Eye (tissue), 1 donor: Measurements from ENCODE around the gene COL13A1.

Source experiments
- DNase-seq: peaks from one replicate; pipeline ENCODE4 v3.0.0-alpha.2; 2015

Gene COL13A1

GRCh38 chr10:69825604-69826003 is 23.9 kb downstream of the COL13A1 start:
- DNase-seq: no peak

- DNase-seq: no peak
Measured at GRCh38 chr10:69826094-69826493, 24.4 kb downstream of the COL13A1 start.

- no peak for DNase-seq
Measured at GRCh38 chr10:69826789-69827554, 25.3 kb downstream of the COL13A1 start.

DNA sequence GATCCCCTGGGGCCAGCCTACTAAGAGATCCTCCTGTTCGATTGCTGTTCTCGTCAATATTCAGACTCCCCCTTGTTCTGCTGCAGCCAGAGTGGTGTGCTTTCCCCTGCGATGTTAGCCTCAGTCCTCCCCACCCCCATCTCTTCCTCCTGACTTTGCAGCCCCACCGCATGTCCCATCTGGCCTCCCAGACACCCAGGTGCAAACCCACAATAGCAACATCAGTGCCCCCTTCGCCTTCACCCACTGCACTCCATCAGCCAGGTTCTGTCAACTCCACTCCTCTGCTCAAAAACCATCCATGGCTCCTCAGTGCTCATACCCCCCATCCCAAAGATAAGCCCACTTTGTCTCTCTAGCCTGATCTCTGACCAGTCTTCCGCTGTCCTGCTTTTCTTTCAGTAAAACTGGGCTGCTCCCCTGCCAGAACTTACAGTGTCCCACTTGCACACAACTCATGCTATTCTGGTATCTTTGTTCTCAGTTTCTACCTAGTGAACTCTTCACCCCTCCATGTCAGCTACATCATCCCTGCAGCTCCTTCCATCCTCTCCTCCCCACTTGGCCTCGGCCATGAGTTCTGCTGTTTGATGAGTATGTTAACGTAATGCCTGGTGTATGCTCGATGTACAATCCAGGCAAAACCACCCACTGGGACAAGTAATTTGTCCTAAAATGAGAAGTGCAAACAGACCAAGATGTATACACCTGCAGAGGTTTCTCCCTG is 26.6 kb downstream of the COL13A1 start:
- DNase-seq: no peak

DNA sequence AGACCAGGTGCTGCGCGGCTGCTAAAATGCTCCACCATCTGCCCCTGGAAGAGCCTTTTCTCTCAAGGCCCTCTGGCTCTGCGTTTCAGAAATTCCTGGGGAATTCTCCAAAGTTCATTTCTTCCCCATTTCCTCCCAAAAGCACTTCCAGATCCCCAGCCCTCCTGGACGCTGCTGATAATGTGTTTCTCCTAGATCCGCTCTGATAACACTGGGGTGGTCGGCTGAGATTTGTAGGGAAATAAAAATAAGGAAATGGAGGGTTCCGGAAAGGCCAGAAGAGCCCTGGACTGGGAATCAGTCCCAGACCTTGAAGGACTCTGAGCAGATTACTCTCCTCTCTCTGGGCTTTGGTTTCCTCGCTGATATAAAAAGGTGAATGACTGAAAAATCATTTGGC is 28.1 kb downstream of the COL13A1 start:
- no peak for DNase-seq

GRCh38 chr10:69831231-69831855 is 29.6 kb downstream of the COL13A1 start:
- DNase-seq: no peak

DNA sequence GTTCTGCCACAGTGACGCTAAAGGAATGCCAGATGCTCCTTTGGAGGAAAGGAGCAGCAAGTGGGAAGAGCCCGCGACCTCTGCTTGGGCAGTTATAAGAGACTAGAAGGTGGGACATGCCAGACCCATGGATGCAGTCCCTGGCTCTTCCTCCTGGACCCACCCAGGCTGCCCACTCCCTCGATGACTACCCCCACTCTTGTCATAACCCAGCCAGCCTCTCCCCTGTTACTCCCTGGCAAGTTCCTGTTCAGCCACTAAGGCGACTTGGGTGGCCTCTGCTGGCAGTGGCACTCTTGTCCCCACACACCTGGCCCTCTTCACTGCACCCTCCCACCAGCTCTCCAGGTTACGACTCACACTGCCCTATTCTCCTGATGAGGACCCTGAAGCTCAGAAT is 33.5 kb downstream of the COL13A1 start:
- DNase-seq: no peak

DNA sequence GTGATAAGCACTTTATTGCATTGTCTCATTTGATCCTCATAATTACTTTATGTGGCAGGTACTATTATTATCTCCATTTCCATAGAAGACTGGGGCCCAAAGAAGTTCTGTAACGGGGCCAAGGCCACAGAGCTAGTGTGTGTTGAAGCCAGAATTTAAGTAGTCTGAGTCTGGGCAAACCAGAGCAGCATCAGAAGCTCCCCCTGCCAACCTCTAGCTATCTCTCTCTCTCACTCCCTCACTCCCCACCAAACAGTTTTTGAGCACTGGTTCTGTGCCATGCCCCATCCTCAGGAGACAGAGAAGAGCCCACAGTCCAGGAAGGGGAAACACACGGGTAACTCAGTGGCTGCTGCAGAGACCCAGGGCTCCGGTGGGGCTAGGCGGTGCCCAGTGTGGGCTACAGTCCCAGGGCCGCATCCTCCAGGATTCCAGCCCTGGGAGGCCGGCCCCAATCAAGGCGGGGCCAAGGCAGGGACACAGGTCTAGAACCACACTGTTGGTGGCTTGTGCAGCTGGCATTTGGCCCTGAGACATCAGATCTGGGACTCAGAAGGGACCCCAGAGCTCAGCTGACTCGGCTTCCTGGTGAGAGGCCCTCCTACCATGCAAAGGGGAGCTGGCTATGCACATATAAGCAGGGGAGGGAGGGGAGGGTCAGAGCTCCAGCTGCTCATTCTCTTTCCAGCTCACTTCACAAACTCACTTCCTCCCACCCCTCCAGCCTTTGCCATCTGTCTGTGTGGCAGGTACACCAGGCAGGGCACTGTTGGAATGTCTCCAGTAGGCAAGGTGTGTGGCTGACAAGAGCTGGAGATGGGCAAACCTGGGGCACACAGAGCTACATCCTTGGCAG is 34.4 kb downstream of the COL13A1 start:
- DNase-seq: peak; percentile 65

GRCh38 chr10:69836731-69837030 is 35.0 kb downstream of the COL13A1 start:
- DNase-seq: no peak

GRCh38 chr10:69837261-69837660 is 35.6 kb downstream of the COL13A1 start:
- DNase-seq: no peak

GRCh38 chr10:69838418-69838817 is 36.7 kb downstream of the COL13A1 start:
- DNase-seq: no peak

DNA sequence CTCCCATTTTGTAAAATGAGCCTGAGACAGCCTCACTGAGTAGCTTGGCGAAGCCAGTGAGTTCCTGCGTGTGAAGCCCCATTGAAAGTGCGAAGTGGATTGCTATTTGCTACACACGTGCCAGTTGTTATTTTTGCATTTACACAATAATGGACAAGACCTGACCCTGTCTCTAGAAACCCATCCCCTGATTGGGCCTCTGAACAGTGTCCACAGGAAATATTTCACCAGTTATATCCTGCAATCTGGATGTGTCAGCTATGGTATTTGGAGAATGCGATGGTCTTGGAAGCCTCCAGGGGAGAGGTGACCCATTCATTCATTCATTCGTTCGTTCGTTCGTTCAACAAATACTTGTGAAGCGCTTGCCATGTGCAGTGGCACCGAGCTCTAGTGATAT is 37.1 kb downstream of the COL13A1 start:
- peak; percentile 46 for DNase-seq

GRCh38 chr10:69839696-69840345 is 38.1 kb downstream of the COL13A1 start:
- DNase-seq: peak; percentile 30

DNA sequence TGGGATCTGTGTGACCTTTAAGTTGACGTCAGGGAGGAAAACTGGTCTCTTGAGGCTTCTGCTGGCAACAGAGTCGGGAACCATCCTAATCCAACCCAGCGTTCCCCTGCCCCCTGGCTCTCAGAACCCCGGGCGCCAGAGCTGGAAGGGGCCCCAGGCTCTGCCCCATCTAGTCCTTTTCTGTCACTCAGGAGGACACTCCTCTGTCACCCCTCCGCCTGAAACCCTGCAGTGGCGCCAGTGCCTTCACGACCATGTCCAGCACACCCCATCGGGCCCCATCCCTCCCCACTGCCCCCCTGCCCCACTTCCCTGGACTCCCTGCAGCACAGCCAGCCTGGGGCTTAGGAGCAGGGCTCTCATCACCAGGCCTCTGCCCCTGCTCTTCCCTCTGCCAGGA is 39.1 kb downstream of the COL13A1 start:
- DNase-seq: no peak

- DNase-seq: no peak
Measured at GRCh38 chr10:69842020-69842419, 40.3 kb downstream of the COL13A1 start.

GRCh38 chr10:69842882-69843281 is 41.2 kb downstream of the COL13A1 start:
- DNase-seq: no peak

- no peak for DNase-seq
Measured at GRCh38 chr10:69843923-69844322, 42.2 kb downstream of the COL13A1 start.

GRCh38 chr10:69844698-69845097 is 43.0 kb downstream of the COL13A1 start:
- DNase-seq: no peak

DNA sequence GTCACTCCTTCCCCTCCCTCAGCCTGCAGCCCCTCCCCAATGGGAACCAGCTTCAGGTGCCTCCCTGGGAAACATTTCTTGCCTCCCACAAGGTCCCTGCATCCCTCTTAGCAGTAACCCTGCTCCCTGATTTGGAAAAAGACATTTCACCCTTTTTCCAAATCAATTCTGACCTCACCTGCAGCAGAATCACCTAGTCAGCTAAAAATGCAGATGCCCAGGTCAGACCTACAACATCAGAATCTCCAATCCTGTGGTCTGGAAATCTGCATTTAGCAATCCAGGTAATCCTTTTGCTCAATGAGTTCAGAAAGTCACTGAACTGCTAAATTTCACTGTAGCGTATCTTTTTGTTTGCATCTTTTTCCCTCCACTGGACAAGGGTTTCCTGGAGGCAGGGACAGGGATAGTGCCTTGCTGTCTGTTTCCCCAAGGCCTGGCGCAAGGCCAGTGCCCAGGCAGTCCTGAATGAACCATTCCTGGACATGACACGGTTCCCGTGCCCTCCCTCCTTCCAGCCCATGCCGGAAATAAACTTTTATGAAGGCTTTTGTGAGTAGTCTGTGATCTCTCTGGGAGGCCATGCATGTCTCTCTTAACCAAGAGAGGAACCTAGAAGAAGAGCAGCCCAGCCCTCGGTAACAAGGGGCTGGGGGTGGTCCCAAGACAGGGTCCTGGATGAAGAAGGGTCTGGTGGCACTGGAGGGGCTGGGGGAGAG is 44.0 kb downstream of the COL13A1 start:
- DNase-seq: peak; percentile 54

GRCh38 chr10:69846293-69846921 is 44.7 kb downstream of the COL13A1 start:
- DNase-seq: peak; percentile 56

GRCh38 chr10:69847458-69847857 is 45.8 kb downstream of the COL13A1 start:
- DNase-seq: no peak
